ENCODE data around the gene EPS8L3. TPM values are rescaled to one million over a fixed set of nuclear protein-coding genes. Genes with fewer than 3 reads are reported as not detected.
A peak's percentile ranks its signal among the peaks of the same experiment; 100 is the strongest.
"Not testable (repeated sequence)": the region's sequence is repeated elsewhere in the genome, so short reads cannot be mapped to it uniquely, and the experiment has no call there.

Gene EPS8L3
- total RNA-seq, 2 donors from 2014 or later: 0.19 TPM; not detected in 1

DNA sequence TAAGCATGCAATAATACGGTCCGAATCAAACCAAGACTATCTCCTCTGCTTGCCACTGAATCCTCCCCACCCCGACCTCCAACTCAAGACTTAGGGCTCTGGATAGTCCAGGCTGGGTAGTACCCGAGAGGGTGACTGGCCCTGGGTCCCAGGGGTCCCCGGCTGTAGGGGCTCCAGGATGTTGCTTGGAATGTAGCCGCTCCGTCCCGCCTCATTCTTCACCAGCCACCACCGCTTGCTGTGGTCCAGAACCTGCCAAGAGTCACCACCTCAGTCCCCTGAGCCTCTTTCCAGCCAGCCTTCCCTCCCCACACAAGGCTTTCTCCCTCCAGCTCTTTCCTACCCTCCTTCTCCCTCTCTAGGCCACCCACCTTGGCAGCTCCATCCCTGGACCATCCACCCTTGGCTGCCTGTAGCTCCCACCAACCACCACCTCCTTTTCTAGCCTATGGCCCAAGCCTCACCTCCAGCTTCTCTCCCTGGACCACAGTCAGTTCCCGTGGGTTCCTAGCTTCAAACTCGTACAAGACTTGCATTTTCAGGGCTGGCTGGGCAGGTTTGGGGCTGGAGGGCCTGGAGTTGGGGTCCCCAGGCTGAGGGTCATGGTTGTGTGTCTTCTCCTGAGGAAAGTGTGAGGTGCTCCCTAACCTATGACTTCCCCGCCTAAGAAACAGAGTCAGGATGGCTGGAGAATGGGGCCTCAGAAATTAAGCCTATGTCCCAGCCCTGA is 12.0 kb downstream of the EPS8L3 start:
- H3K4me3 ChIP-seq: no peak overlapping the region
- TF ChIP-seq, protein P1, sequence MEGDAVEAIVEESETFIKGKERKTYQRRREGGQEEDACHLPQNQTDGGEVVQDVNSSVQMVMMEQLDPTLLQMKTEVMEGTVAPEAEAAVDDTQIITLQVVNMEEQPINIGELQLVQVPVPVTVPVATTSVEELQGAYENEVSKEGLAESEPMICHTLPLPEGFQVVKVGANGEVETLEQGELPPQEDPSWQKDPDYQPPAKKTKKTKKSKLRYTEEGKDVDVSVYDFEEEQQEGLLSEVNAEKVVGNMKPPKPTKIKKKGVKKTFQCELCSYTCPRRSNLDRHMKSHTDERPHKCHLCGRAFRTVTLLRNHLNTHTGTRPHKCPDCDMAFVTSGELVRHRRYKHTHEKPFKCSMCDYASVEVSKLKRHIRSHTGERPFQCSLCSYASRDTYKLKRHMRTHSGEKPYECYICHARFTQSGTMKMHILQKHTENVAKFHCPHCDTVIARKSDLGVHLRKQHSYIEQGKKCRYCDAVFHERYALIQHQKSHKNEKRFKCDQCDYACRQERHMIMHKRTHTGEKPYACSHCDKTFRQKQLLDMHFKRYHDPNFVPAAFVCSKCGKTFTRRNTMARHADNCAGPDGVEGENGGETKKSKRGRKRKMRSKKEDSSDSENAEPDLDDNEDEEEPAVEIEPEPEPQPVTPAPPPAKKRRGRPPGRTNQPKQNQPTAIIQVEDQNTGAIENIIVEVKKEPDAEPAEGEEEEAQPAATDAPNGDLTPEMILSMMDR (IDR thresholded peaks at IDR 0.05): no peak
- H3K27me3 ChIP-seq: no peaks in the 10 kb centered on the region
- H3K27ac ChIP-seq: no peak overlapping the region
- DNase-seq (ENCODE audit: low spot score): no peak
- H3K36me3 ChIP-seq: no peaks in the 10 kb centered on the region
- H3K9me3 ChIP-seq: no peaks in the 10 kb centered on the region
- H3K4me1 ChIP-seq: no peaks in the 10 kb centered on the region

DNA sequence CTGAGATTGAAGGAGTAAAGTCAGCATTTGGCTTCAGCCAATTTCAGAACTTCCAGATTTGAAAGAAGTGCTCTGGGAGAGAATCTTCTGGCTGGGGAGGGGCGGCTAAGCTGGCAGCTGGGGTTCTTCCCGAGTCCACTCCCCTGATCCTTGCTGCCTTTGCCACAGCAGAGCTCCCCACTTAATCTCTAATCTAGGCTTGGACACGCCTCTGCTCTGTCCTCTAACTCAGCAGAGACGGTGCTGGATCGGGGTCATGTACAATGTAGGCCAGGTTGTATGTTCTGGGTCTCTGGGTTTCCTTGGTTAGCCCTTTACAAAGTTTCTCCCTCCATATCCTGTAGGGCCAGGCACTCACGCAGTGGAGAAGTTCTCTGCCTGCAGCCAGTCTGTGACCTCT is 12.8 kb downstream of the EPS8L3 start:
- Histone ChIP-seq H3K27ac (no peak overlapping the region), H3K9me3 (no peaks in the 10 kb centered on the region), H3K4me1 (no peaks in the 10 kb centered on the region), H3K36me3 (no peaks in the 10 kb centered on the region), H3K27me3 (no peaks in the 10 kb centered on the region), H3K4me3 (no peak overlapping the region)
- TF ChIP-seq, protein P1 (IDR thresholded peaks at IDR 0.05): no peak
- no peak for DNase-seq (ENCODE audit: low spot score)

DNA sequence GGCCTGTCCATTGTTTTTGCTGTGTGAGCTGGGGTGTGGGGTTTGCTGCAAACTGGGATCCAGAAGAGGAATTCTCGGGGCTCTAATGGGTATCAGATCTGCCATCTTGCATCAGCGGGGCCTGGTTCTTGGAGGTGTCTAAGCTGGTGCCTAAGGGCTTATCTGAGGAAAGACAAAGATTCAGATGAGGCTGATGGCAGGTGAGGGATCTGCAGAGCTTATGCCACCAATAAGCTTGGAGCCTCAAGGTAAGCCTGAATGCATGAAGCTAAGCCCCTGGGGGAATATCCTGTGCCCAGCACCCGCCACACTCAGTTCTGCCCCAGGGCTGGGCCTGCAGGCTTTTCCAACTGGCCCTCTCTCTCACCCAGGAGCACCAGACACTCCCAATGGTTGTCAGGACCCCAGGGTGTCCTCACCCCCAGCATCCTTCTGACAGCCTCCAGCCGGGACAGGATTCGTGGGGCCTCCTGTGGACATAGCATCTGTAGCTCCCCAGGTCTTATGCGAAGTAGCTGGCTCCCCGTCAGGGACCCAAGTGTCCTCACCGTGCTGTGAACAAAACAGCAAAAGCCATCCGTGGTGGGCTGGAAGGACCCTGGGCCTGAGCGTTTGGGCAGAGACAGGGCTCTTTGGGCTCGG is 13.4 kb downstream of the EPS8L3 start:
- Histone ChIP-seq H3K9me3 (no peaks in the 10 kb centered on the region), H3K27me3 (no peaks in the 10 kb centered on the region), H3K36me3 (no peaks in the 10 kb centered on the region), H3K4me3 (no peak overlapping the region), H3K4me1 (no peaks in the 10 kb centered on the region), H3K27ac (no peak overlapping the region)
- TF ChIP-seq, protein P1 (IDR thresholded peaks at IDR 0.05): no peak
- no peak for DNase-seq (ENCODE audit: low spot score)

DNA sequence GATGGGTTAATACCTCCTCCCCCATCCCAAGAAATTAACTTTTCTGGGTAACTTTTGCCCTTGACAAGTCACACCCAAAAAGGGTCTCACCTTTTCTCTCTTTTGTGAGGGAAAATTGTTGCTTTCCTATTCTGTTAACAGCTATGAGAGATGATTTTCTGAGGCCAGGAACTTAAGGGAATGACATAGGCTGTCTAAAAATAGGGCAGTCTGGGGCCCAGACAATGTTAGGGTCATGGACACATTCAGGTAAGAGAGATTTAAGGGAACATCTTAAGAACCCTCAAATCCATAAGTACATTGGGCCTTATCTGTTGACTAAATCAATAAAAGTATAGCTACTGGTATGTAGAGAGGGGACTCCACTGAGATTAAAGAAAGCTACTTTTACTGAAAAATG is 14.5 kb downstream of the EPS8L3 start:
- Histone ChIP-seq H3K27me3 (no peaks in the 10 kb centered on the region), H3K4me3 (no peak overlapping the region), H3K4me1 (no peaks in the 10 kb centered on the region), H3K27ac (no peak overlapping the region), H3K36me3 (no peaks in the 10 kb centered on the region), H3K9me3 (no peaks in the 10 kb centered on the region)
- TF ChIP-seq, protein P1 (IDR thresholded peaks at IDR 0.05): no peak
- DNase-seq (ENCODE audit: low spot score): no peak

DNA sequence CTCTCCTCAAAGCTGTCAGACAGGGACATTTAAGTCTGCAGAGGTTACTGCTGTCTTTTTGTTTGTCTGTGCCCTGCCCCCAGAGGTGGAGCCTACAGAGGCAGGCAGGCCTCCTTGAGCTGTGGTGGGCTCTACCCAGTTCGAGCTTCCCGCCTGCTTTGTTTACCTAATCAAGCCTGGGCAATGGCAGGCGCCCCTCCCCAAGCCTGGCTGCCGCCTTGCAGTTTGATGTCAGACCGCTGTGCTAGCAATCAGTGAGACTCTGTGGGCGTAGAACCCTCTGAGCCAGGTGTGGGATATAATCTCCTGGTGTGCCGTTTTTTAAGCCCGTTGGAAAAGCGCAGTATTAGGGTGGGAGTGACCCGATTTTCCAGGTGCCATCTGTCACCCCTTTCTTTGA is 15.4 kb downstream of the EPS8L3 start:
- H3K27me3 ChIP-seq; H3K9me3 ChIP-seq; H3K36me3 ChIP-seq; H3K4me3 ChIP-seq; DNase-seq (ENCODE audit: low spot score); H3K27ac ChIP-seq; H3K4me1 ChIP-seq: not testable (repeated sequence)

DNA sequence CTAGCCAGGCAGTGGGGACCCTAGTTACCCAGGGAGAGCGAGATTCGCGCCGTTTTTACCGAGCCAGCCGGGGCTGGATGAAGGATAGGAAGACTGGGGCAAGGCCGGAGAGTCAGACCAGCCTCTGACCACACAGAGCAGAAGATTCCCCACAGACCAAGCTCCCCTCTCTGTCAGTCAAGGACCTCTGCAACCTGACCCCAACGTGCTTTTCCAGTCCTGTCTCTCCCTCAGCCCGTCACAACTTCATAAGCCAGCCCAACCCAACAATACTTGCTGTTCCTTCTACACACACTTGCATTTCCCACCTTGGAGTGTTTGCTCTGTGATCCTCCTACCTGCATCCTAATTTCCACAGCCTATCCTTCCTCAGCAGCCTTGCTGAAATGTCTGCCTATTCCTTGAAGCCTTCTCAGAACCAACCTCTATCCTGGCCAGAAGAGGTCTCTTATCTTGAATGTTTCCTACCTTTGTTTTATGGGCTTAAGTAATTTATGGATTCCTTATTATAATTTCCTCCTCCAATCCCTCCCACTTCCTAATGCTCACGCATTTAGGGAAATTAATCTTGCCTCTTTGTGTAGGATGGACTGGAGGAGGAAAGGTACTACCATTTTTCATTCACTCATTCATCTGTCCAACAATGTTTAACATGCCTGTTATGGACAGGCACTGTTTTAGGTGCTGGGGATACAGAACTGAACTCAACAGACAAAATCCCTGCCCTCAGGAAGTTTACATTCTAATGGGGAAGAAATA is 22.9 kb downstream of the EPS8L3 start, which contains the start of gene GSTM3:
GSTM3 (minus strand) TSS at position 424 of the 759 bp plus-strand sequence. CDS start 751 bp downstream, outside the sequence.
- no peak for DNase-seq (ENCODE audit: low spot score)
- TF ChIP-seq, protein P1 (IDR thresholded peaks at IDR 0.05): no peak
- Histone ChIP-seq H3K36me3 (peaks cover 16% of the 10 kb centered on the region), H3K4me3 (peak within 1 kb of the TSS; percentile 67 to 88), H3K4me1 (peaks cover 0 to 7% of the 10 kb centered on the region in 2 donors), H3K9me3 (no peaks in the 10 kb centered on the region), H3K27ac (peak within 1 kb of the TSS; percentile 76 to 88), H3K27me3 (no peaks in the 10 kb centered on the region)

Data from right atrium auricular region (tissue), 2 donors.